Measurements from ENCODE around the gene SLC39A6.

DNA sequence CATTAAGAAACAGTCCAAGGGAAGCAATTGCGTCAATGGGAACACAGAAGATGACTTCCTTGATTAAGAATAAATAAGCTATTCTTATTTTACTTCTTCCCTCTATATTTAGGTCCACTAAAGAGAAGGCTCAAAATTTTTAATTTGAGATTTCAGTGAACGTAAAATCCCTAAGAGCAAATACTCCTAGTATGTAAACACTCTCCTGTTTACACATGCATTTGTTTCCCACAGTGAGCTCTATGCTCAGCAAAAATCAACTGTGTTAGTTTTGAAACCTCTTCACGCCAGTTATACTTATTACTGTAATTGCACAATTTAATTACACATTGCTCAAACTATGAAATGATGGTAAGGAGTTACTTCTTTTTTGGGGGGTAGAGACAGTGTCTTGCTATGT lies 8.8 kb downstream of the SLC39A6 start:
- TF ChIP-seq, protein P1, sequence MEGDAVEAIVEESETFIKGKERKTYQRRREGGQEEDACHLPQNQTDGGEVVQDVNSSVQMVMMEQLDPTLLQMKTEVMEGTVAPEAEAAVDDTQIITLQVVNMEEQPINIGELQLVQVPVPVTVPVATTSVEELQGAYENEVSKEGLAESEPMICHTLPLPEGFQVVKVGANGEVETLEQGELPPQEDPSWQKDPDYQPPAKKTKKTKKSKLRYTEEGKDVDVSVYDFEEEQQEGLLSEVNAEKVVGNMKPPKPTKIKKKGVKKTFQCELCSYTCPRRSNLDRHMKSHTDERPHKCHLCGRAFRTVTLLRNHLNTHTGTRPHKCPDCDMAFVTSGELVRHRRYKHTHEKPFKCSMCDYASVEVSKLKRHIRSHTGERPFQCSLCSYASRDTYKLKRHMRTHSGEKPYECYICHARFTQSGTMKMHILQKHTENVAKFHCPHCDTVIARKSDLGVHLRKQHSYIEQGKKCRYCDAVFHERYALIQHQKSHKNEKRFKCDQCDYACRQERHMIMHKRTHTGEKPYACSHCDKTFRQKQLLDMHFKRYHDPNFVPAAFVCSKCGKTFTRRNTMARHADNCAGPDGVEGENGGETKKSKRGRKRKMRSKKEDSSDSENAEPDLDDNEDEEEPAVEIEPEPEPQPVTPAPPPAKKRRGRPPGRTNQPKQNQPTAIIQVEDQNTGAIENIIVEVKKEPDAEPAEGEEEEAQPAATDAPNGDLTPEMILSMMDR (IDR thresholded peaks at IDR 0.05; ENCODE audit: insufficient read depth, low read depth, low read length) = no peak
- TF ChIP-seq EZH2 (IDR thresholded peaks at IDR 0.05; ENCODE audit: insufficient read depth, low read length) = no peak

All from astrocyte (in vitro differentiated cells and primary cell).